GM19395 (cell line): ENCODE data around the gene SRCIN1.
"Not testable (repeated sequence)": the region's sequence is repeated elsewhere in the genome, so short reads cannot be mapped to it uniquely, and the experiment has no call there.

Experiments
- ATAC-seq: cut with Tn5 transposase; IDR thresholded peaks from one replicate; pipeline ENCODE4 v1.9.1; 2021; ENCODE audit warnings: mild to moderate bottlenecking, moderate library complexity; ENCODE audit not compliant: unreplicated experiment

The SRCIN1 gene

GRCh38 chr17:38605841-38606645 lies at the start of gene SRCIN1:
TSS of gene SRCIN1 (minus strand) at chr17:38605952. CDS start at chr17:38605705, 247 bp downstream.
- ATAC-seq: no peak

- ATAC-seq: no peak
Measured at GRCh38 chr17:38654411-38655398, 49.0 kb upstream of the SRCIN1 start.

- ATAC-seq: no peak
Measured at GRCh38 chr17:38653679-38654078, 47.9 kb upstream of the SRCIN1 start.

GRCh38 chr17:38653230-38653629 lies 47.5 kb upstream of the SRCIN1 start:
- ATAC-seq: no peak

- ATAC-seq: not testable (repeated sequence)
Measured at GRCh38 chr17:38650653-38651173, 45.0 kb upstream of the SRCIN1 start.

GRCh38 chr17:38637951-38638350 lies 32.2 kb upstream of the SRCIN1 start:
- ATAC-seq: no peak

- no peak for ATAC-seq
Measured at GRCh38 chr17:38636054-38636453, 30.3 kb upstream of the SRCIN1 start.

- no peak for ATAC-seq
Measured at GRCh38 chr17:38632334-38632733, 26.6 kb upstream of the SRCIN1 start.

GRCh38 chr17:38628441-38628840 lies 22.7 kb upstream of the SRCIN1 start:
- ATAC-seq: no peak

- no peak for ATAC-seq
Measured at GRCh38 chr17:38627957-38628356, 22.2 kb upstream of the SRCIN1 start.

GRCh38 chr17:38626606-38627226 lies 21.0 kb upstream of the SRCIN1 start:
- ATAC-seq: not testable (repeated sequence)

- ATAC-seq: no peak
Measured at GRCh38 chr17:38625482-38625881, 19.7 kb upstream of the SRCIN1 start.

- not testable (repeated sequence) for ATAC-seq
Measured at GRCh38 chr17:38624782-38625355, 19.1 kb upstream of the SRCIN1 start.

- no peak for ATAC-seq
Measured at GRCh38 chr17:38621538-38621937, 15.8 kb upstream of the SRCIN1 start.

GRCh38 chr17:38620551-38621277 lies 15.0 kb upstream of the SRCIN1 start:
- no peak for ATAC-seq

- ATAC-seq: no peak
Measured at GRCh38 chr17:38619937-38620550, 14.3 kb upstream of the SRCIN1 start.

GRCh38 chr17:38619451-38619795 lies 13.7 kb upstream of the SRCIN1 start:
- ATAC-seq: no peak

- no peak for ATAC-seq
Measured at GRCh38 chr17:38617967-38618760, 12.4 kb upstream of the SRCIN1 start.
